ENCODE data around the gene CREB3L2.

GRCh38 chr7:137870684-137871083 is 131.2 kb downstream of the CREB3L2 start:
- no peak for TF ChIP-seq POLR2A (IDR thresholded peaks at IDR 0.05)
- TF ChIP-seq, protein P1, sequence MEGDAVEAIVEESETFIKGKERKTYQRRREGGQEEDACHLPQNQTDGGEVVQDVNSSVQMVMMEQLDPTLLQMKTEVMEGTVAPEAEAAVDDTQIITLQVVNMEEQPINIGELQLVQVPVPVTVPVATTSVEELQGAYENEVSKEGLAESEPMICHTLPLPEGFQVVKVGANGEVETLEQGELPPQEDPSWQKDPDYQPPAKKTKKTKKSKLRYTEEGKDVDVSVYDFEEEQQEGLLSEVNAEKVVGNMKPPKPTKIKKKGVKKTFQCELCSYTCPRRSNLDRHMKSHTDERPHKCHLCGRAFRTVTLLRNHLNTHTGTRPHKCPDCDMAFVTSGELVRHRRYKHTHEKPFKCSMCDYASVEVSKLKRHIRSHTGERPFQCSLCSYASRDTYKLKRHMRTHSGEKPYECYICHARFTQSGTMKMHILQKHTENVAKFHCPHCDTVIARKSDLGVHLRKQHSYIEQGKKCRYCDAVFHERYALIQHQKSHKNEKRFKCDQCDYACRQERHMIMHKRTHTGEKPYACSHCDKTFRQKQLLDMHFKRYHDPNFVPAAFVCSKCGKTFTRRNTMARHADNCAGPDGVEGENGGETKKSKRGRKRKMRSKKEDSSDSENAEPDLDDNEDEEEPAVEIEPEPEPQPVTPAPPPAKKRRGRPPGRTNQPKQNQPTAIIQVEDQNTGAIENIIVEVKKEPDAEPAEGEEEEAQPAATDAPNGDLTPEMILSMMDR (IDR thresholded peaks at IDR 0.05) = no peak
